ENCODE data around the gene SBF2. TPM values are rescaled to one million over a fixed set of nuclear protein-coding genes. Genes with fewer than 3 reads are reported as not detected.

Gene SBF2
- total and polyA plus RNA-seq, 10 donors: 3.6 to 70.9 (median 57.1) TPM

- Histone ChIP-seq H3K9me3 (no peaks in the 10 kb centered on the region), H3K4me1 (no peaks in the 10 kb centered on the region), H3K27ac (no peak overlapping the region), H3K4me3 (no peak overlapping the region), H3K27me3 (replicated peaks in 1 of 7) (no peaks in the 10 kb centered on the region), H3K36me3 (peaks cover 0 to 11% (median 0%) of the 10 kb centered on the region in 6 donors)
- WGBS, 5 donors: 80 to 91% (median 84%) methylated on average over 3 of the region's 3 CpGs
- no peak for DNase-seq
- intact Hi-C loops (cut with DNase I; ENCODE audit: low total_unique reads): no loop called here
- TF ChIP-seq POLR2A (IDR thresholded peaks at IDR 0.05) (no peak), CTCF (IDR thresholded peaks at IDR 0.05 in 8 of 11, conservative IDR thresholded peaks at IDR 0.05 in 3 of 11) (no peak), POLR2AphosphoS5 (IDR thresholded peaks at IDR 0.05) (no peak)
Observed at GRCh38 chr11:9953994-9954626, 339.9 kb downstream of the SBF2 start.

GRCh38 chr11:9952511-9953196, 341.4 kb downstream of the SBF2 start:
- H3K4me3 ChIP-seq: no peak overlapping the region
- 95 to 96% (median 96%) methylated on average over 3 of the region's 3 CpGs for WGBS, 5 donors
- TF ChIP-seq POLR2A (IDR thresholded peaks at IDR 0.05) (no peak), POLR2AphosphoS5 (IDR thresholded peaks at IDR 0.05) (no peak), CTCF (IDR thresholded peaks at IDR 0.05 in 8 of 11, conservative IDR thresholded peaks at IDR 0.05 in 3 of 11) (no peak)
- no peaks in the 10 kb centered on the region for H3K27me3 ChIP-seq (replicated peaks in 1 of 7)
- H3K27ac ChIP-seq: peak overlapping the region in 1 of 8 donors; percentile 17
- H3K4me1 ChIP-seq: no peaks in the 10 kb centered on the region
- H3K36me3 ChIP-seq: peaks cover 0 to 4% (median 0%) of the 10 kb centered on the region in 6 donors
- no peak for DNase-seq
- H3K9me3 ChIP-seq: no peaks in the 10 kb centered on the region
- intact Hi-C loops (cut with DNase I; ENCODE audit: low total_unique reads): no loop called here

- Histone ChIP-seq H3K9me3 (no peaks in the 10 kb centered on the region), H3K27ac (peak overlapping the region in 1 of 8 donors; percentile 17), H3K4me3 (no peak overlapping the region), H3K36me3 (peaks cover 0 to 4% (median 0%) of the 10 kb centered on the region in 6 donors), H3K4me1 (peaks cover 0 to 5% (median 0%) of the 10 kb centered on the region in 6 donors), H3K27me3 (replicated peaks in 1 of 7) (no peaks in the 10 kb centered on the region)
- DNase-seq: no peak
- TF ChIP-seq POLR2A (IDR thresholded peaks at IDR 0.05) (no peak), POLR2AphosphoS5 (IDR thresholded peaks at IDR 0.05) (no peak), CTCF (IDR thresholded peaks at IDR 0.05 in 8 of 11, conservative IDR thresholded peaks at IDR 0.05 in 3 of 11) (no peak)
- 59 to 89% (median 73%) methylated on average over 1 of the region's 1 CpG for WGBS, 5 donors
- intact Hi-C loops (cut with DNase I; ENCODE audit: low total_unique reads): no loop called here
Observed at GRCh38 chr11:9951807-9952206, 342.2 kb downstream of the SBF2 start.

- no peaks in the 10 kb centered on the region for H3K27me3 ChIP-seq (replicated peaks in 1 of 7)
- no peak overlapping the region for H3K27ac ChIP-seq
- no peak for DNase-seq
- no peak overlapping the region for H3K4me3 ChIP-seq
- intact Hi-C loops (cut with DNase I; ENCODE audit: low total_unique reads): no loop called here
- WGBS, 5 donors: 89 to 94% (median 93%) methylated on average over 3 of the region's 3 CpGs
- H3K36me3 ChIP-seq: peaks cover 0 to 13% (median 0%) of the 10 kb centered on the region in 6 donors
- peaks cover 0 to 5% (median 0%) of the 10 kb centered on the region in 6 donors for H3K4me1 ChIP-seq
- TF ChIP-seq POLR2A (IDR thresholded peaks at IDR 0.05) (no peak), POLR2AphosphoS5 (IDR thresholded peaks at IDR 0.05) (no peak), CTCF (IDR thresholded peaks at IDR 0.05 in 8 of 11, conservative IDR thresholded peaks at IDR 0.05 in 3 of 11) (no peak)
- H3K9me3 ChIP-seq: peaks cover 0 to 9% (median 6%) of the 10 kb centered on the region in 8 donors
Observed at GRCh38 chr11:9950462-9950861, 343.6 kb downstream of the SBF2 start.

All from spleen (tissue), 11 donors.